Adrenal gland (tissue), 5 donors: ENCODE results near the gene PLCB1.

Source experiments
- CTCF ChIP-seq, 6 experiments: fragments of 450-650 bp in 4 of 6; fragments of 200-600 bp in 2 of 6; sonication (generic) in 1 of 6; IDR thresholded peaks; 1 replicate in 5 of 6; 2 replicates in 1 of 6; pipeline versions ENCODE4 v1.5.1 to v1.8.0; 2016 to 2021; ENCODE audit warnings: antibody characterized with exemption in 6 of 6, mild to moderate bottlenecking in 2 of 6, moderate library complexity in 1 of 6
- POLR2A ChIP-seq, 2 donors: fragments of 450-650 bp; IDR thresholded peaks; one replicate each; pipeline ENCODE4 v1.6.1; 2017; ENCODE audit warnings: antibody characterized with exemption in 2 of 2, mild to moderate bottlenecking in 2 of 2, moderate library complexity in 1 of 2
- donor health status: DM: no; HTN: no; CAD: no.

GRCh38 chr20:8367689-8368088, 235.6 kb downstream of the PLCB1 start:
- no peak for TF ChIP-seq CTCF (IDR thresholded peaks at IDR 0.05)
- no peak for TF ChIP-seq POLR2A (IDR thresholded peaks at IDR 0.05)
